ENCODE measurements around the gene DPM1. TPM values are rescaled to one million over a fixed set of nuclear protein-coding genes. Genes with fewer than 3 reads are reported as not detected.

The DPM1 gene
- total and polyA plus RNA-seq, 2 donors from 2014 or later = 32.4 to 53.2 TPM

DNA sequence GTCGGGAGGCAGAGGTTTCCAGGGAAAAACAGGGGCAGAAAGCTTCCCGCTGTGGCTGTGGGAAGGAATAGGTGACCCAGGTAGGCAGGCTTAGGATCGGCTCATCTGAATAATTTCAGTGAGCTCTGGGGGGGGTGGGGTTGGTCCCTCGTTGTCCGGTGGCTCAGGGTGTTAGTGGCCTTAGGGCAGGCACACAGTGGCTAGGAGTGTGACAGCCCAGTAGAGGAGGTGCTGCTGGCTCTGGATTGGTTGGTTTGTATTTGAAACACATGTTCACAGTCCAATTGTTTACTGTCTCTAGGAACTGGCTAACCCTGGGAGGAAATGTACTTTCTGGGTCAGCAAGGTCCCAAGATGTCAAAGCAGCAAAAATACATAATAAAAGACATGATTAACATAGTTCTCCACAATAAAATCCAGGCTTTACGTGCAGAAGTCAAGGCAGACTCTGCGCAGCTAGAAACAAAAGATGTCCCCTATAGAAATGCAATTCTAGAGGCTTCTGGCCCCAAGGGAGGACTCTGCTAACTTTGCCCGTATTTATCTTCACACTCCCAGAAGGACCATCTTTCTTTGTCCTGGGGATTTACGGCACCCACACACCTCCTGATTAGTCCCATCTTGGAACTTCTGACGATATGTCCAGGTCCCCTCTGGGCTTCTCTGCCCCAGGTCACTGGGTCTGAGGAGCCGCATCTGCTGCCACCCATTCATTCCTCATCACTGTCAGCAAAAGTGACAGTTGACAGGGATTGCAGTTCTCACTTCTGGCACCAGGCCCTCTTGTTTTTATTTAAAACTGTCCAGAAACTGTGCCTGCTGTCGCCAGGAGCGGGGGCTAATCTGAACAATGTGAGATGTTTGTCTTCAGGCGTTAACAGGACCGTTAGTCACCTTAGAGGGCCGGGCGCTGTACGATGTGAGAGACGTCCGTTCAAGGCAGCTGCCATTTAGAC lies 19.0 kb upstream of the DPM1 start:
- Histone ChIP-seq H3K9me3 (ENCODE audit: control insufficient read depth in 2 of 3, insufficient read depth in 1 of 3, low read length in 3 of 3) (no peaks in the 10 kb centered on the region), H3K9ac (ENCODE audit: low read length in 3 of 3) (no peak overlapping the region), H3K27me3 (ENCODE audit: control insufficient read depth, insufficient read depth, low read length) (no peaks in the 10 kb centered on the region), H3K4me1 (ENCODE audit: control insufficient read depth in 2 of 3, insufficient read depth in 2 of 3, low read depth in 1 of 3, low read length in 3 of 3) (no peaks in the 10 kb centered on the region), H3K4me3 (ENCODE audit: low read length in 3 of 3) (no peak overlapping the region), H3K36me3 (ENCODE audit: control insufficient read depth in 2 of 3, insufficient read depth in 3 of 3, low read length in 3 of 3) (no peaks in the 10 kb centered on the region), H3K27ac (ENCODE audit: low read depth in 2 of 2, low read length in 2 of 2) (no peak overlapping the region)
- DNase-seq (no peak), FAIRE-seq (no peak)
- intact Hi-C loops (cut with DNase I) = no loop called here
- TF ChIP-seq, protein P1, sequence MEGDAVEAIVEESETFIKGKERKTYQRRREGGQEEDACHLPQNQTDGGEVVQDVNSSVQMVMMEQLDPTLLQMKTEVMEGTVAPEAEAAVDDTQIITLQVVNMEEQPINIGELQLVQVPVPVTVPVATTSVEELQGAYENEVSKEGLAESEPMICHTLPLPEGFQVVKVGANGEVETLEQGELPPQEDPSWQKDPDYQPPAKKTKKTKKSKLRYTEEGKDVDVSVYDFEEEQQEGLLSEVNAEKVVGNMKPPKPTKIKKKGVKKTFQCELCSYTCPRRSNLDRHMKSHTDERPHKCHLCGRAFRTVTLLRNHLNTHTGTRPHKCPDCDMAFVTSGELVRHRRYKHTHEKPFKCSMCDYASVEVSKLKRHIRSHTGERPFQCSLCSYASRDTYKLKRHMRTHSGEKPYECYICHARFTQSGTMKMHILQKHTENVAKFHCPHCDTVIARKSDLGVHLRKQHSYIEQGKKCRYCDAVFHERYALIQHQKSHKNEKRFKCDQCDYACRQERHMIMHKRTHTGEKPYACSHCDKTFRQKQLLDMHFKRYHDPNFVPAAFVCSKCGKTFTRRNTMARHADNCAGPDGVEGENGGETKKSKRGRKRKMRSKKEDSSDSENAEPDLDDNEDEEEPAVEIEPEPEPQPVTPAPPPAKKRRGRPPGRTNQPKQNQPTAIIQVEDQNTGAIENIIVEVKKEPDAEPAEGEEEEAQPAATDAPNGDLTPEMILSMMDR (IDR thresholded peaks at IDR 0.05; ENCODE audit: borderline replicate concordance, extremely low read depth, insufficient read depth) = no peak

DNA sequence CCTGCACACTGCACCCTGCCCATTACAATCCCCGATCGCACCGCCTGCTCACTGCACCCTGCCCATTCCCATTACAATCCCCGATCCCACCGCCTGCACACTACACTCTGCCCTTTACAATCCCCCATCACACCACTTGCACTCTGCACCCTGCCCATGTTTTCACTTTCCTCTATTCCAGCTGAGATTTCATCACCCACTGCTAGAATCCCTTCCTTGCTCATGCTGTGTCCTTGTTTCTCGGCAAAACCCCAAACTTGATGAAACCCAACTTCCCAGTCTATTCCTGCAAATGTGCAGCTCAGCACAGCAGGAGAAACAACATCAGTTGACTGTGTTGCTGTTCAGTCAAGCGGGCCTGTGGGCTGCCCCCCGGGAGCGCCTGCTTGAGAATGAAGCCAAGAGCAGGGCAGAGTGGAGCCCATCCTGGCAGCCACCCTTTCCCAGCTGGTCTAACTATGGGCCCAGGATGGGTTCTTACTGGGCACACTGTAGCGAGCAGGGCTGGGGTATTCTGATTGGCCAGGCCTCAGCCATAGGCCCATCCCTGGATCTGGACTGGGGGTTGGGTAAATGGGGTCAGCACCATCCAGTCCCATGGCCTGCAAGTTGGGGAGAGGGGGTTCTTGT lies 17.5 kb upstream of the DPM1 start:
- no peak for DNase-seq

DNA sequence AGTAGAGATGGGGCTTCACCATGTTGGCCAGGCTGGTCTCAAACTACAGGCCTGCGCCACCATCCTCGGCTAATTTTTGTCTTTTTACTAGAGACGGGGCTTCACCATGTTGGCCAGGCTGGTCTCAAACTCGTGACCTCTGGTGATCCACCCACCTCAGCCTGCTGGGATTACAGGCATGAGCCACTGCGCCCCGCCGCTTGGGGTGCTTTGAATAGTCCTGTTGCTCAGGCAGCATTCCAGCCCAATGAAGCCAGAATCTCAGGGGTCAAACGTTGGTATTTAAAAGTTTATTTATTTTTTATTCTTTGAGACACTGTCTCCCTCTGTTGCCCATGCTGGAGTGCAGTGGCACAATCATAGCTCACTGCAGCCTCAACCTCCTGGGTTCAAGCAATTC lies 11.6 kb upstream of the DPM1 start:
- TF ChIP-seq, protein P1 (IDR thresholded peaks at IDR 0.05; ENCODE audit: borderline replicate concordance, extremely low read depth, insufficient read depth) = no peak
- intact Hi-C loops (cut with DNase I) = no loop called here
- Histone ChIP-seq H3K4me1 (ENCODE audit: control insufficient read depth in 2 of 3, insufficient read depth in 2 of 3, low read depth in 1 of 3, low read length in 3 of 3) (no peaks in the 10 kb centered on the region), H3K27ac (ENCODE audit: low read depth in 2 of 2, low read length in 2 of 2) (no peak overlapping the region), H3K9me3 (ENCODE audit: control insufficient read depth in 2 of 3, insufficient read depth in 1 of 3, low read length in 3 of 3) (no peaks in the 10 kb centered on the region), H3K9ac (ENCODE audit: low read length in 3 of 3) (no peak overlapping the region), H3K4me3 (ENCODE audit: low read length in 3 of 3) (no peak overlapping the region), H3K36me3 (ENCODE audit: control insufficient read depth in 2 of 3, insufficient read depth in 3 of 3, low read length in 3 of 3) (no peaks in the 10 kb centered on the region), H3K27me3 (ENCODE audit: control insufficient read depth, insufficient read depth, low read length) (no peaks in the 10 kb centered on the region)
- DNase-seq (no peak), FAIRE-seq (no peak)

More for the DNA sequence above, 17.5 kb upstream of the DPM1 start:
- Histone ChIP-seq H3K9ac (ENCODE audit: low read length in 3 of 3) (no peak overlapping the region), H3K4me1 (ENCODE audit: control insufficient read depth in 2 of 3, insufficient read depth in 2 of 3, low read depth in 1 of 3, low read length in 3 of 3) (no peaks in the 10 kb centered on the region), H3K27me3 (ENCODE audit: control insufficient read depth, insufficient read depth, low read length) (no peaks in the 10 kb centered on the region), H3K4me3 (ENCODE audit: low read length in 3 of 3) (no peak overlapping the region), H3K9me3 (ENCODE audit: control insufficient read depth in 2 of 3, insufficient read depth in 1 of 3, low read length in 3 of 3) (no peaks in the 10 kb centered on the region), H3K36me3 (ENCODE audit: control insufficient read depth in 2 of 3, insufficient read depth in 3 of 3, low read length in 3 of 3) (no peaks in the 10 kb centered on the region), H3K27ac (ENCODE audit: low read depth in 2 of 2, low read length in 2 of 2) (no peak overlapping the region)
- intact Hi-C loops (cut with DNase I) = no loop called here
- no peak for FAIRE-seq
- TF ChIP-seq, protein P1 (IDR thresholded peaks at IDR 0.05; ENCODE audit: borderline replicate concordance, extremely low read depth, insufficient read depth) = no peak

Measured in kidney (tissue), 14 donors.